ENCODE data around the gene ALG12. TPM values are rescaled to one million over a fixed set of nuclear protein-coding genes. Genes with fewer than 3 reads are reported as not detected.

The ALG12 gene
- total and polyA plus RNA-seq, 2 of the 13 experiments (the other 11 are each of a cell fraction or from before 2014, with no cell fraction given) = 7.8 to 15.8 TPM

DNA sequence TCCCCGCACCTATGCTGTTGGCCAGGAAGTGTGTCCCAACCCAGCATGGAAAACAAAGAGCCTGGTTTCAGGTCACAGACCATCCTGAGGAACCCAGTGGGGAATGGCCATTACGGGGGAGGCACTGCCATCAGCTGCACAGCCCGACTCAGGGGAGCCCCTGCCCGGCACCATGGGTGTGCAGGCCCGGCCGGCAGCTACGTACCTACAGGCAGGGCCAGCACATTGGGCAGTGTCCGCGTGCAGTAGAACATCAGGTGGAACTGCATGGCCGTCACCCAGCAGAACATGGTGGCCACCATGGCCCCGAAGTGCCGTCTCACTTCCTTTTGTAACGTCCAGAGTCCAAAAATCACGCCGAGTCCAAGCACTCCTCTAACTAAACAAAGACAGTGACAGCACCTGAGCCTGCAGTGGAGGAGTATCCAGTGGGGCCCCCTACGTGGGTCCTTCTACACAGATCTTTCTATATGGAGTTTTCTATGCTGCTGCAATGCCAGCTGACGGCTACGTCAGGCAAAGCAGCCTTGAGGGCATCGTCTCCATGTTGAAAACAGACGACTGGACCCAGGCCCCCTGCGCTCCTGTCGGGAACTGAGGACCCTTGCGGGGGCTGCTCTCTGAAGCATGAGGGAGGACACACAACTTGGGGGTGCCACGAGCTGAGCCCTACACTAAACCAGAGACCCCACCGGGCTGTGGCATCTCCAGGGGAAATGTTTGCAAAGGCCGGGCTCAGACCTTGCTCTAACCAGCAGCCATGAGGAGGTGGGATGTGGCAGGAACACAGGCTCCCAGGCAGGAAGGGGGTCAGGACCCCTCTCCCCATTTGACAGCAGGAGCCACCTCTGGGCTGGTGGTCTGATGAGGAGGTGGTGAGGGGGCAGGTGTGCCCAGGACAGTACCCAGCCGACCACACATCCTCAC lies 7.7 kb downstream of the ALG12 start:
- Histone ChIP-seq H2AFZ (ENCODE audit: low read length) (no peak overlapping the region), H3K79me2 (ENCODE audit: insufficient read depth, low read length) (no peaks in the 10 kb centered on the region), H3K9ac (ENCODE audit: insufficient read depth, low read depth, low read length) (no peak overlapping the region), H3K4me3 (replicated peaks in 1 of 3; ENCODE audit: insufficient read depth in 1 of 3, low read depth in 2 of 3, low read length in 3 of 3) (no peak overlapping the region), H3K27me3 (ENCODE audit: control insufficient read depth in 1 of 2, insufficient read depth in 2 of 2, low read length in 2 of 2) (no peaks in the 10 kb centered on the region), H4K20me1 (ENCODE audit: insufficient read depth, low read length) (no peaks in the 10 kb centered on the region), H3K9me3 (ENCODE audit: low read length) (no peaks in the 10 kb centered on the region), H3K36me3 (replicated peaks in 1 of 2; ENCODE audit: control insufficient read depth in 1 of 2, insufficient read depth in 2 of 2, low read length in 2 of 2) (peaks cover 9 to 32% of the 10 kb centered on the region in 2 experiments; a peak in 4 of 5 replicates), H3K4me2 (ENCODE audit: low read depth, low read length) (no peak overlapping the region), H3K4me1 (ENCODE audit: insufficient read depth, low read length) (peaks cover 12% of the 10 kb centered on the region), H3K27ac (ENCODE audit: extremely low read length, insufficient read depth, low read length) (no peak overlapping the region)
- TF ChIP-seq ZNF253 (CRISPR knock-in tag; IDR thresholded peaks at IDR 0.05; ENCODE audit: borderline replicate concordance) = no peak
- TF ChIP-seq AHR (CRISPR knock-in tag; IDR thresholded peaks at IDR 0.05) = no peak
- no peak for TF ChIP-seq ZNF383 (CRISPR knock-in tag; IDR thresholded peaks at IDR 0.05; ENCODE audit: borderline replicate concordance)
- TF ChIP-seq AGO2 (optimal IDR thresholded peaks at IDR 0.05; ENCODE audit: low read depth, low read length) = peak; percentile 13
- TF ChIP-seq ZBTB38 (CRISPR knock-in tag; IDR thresholded peaks at IDR 0.05) = peak; percentile 58; the same call in 1 of the 2 replicates
- peak; percentile 31; the same call in 1 of the 2 replicates for TF ChIP-seq HNF4A (CRISPR knock-in tag; IDR thresholded peaks at IDR 0.05)
- peak; percentile 30; the same call in 1 of the 2 replicates for TF ChIP-seq HOXA3 (CRISPR knock-in tag; IDR thresholded peaks at IDR 0.05)
- ChIA-PET CTCF (ENCODE audit: low intra/inter-chr PET ratio, low total read pairs) (no interaction called here), POLR2A (no interaction called here)
- 67% methylated on average over 11 of the region's 27 CpGs for WGBS (ENCODE audit: low lambda C conversion rate)
- ATAC-seq = peak; percentile 21; the same call in 1 of the 3 replicates
- BruUV-seq (replicated peaks) = no TSS peak
- in situ Hi-C loops (cut with HindIII; ENCODE audit: extremely low pct_ligation_motif_present, low pct_unique_long_range_greater_than_20kb) (no loop called here), intact Hi-C loops (cut with micrococcal nuclease; ENCODE audit: unreplicated experiment) (no loop called here)
- no peak for DNase-seq (ENCODE audit: low spot score)
- no peak for FAIRE-seq
